ENCODE results near the gene CDKN2B-AS1.

Gene CDKN2B-AS1

DNA sequence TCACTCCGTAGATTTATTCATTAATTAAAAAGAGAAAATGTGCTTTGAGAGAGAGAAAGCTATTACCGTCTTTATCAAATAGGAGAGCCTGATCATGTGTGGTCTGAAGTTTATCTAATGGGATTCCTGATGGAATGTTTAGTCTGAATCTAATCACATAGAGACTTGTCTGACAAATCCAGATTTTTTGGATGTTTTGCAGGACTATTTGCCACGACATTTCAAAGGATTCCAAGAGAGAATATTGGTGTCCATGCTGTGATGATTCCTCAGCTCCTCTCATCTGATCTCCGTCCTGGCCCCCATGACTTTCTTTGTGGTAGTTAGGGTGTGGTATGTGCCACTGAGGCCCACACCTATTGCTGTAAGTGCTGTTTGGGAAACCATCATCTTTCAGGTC, 34.6 kb downstream of the CDKN2B-AS1 start:
- Histone ChIP-seq H3K4me3 (ENCODE audit: insufficient read depth, low read length, poor library complexity, severe bottlenecking) (no peak overlapping the region), H4K20me1 (ENCODE audit: low read depth, low read length) (no peaks in the 10 kb centered on the region), H3K9me2 (replicated peaks; ENCODE audit: insufficient read depth, low read length) (no peaks in the 10 kb centered on the region), H3K27ac (ENCODE audit: low read depth, low read length) (no peak overlapping the region), H3K79me2 (ENCODE audit: insufficient read depth, low read length) (no peaks in the 10 kb centered on the region; the same call in 1 of the 2 replicates), H3F3A (ENCODE audit: insufficient read depth) (no peaks in the 10 kb centered on the region), H2AFZ (ENCODE audit: low read depth, low read length, severe bottlenecking) (no peak overlapping the region), H3K36me3 (ENCODE audit: low read length) (no peaks in the 10 kb centered on the region), H3K27me3 (ENCODE audit: low read length) (no peaks in the 10 kb centered on the region), H3K4me2 (ENCODE audit: low read depth, low read length, poor library complexity, severe bottlenecking) (no peak overlapping the region), H3K9ac (ENCODE audit: low read length) (no peak overlapping the region), H3K9me3 (ENCODE audit: insufficient read depth, low read length) (no peaks in the 10 kb centered on the region)
- TF ChIP-seq, protein P1, sequence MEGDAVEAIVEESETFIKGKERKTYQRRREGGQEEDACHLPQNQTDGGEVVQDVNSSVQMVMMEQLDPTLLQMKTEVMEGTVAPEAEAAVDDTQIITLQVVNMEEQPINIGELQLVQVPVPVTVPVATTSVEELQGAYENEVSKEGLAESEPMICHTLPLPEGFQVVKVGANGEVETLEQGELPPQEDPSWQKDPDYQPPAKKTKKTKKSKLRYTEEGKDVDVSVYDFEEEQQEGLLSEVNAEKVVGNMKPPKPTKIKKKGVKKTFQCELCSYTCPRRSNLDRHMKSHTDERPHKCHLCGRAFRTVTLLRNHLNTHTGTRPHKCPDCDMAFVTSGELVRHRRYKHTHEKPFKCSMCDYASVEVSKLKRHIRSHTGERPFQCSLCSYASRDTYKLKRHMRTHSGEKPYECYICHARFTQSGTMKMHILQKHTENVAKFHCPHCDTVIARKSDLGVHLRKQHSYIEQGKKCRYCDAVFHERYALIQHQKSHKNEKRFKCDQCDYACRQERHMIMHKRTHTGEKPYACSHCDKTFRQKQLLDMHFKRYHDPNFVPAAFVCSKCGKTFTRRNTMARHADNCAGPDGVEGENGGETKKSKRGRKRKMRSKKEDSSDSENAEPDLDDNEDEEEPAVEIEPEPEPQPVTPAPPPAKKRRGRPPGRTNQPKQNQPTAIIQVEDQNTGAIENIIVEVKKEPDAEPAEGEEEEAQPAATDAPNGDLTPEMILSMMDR (IDR thresholded peaks at IDR 0.05; ENCODE audit: insufficient read depth, low read length, poor library complexity, severe bottlenecking): no peak
- TF ChIP-seq EZH2phosphoT487 (conservative IDR thresholded peaks at IDR 0.05; ENCODE audit: low read length): no peak

DNA sequence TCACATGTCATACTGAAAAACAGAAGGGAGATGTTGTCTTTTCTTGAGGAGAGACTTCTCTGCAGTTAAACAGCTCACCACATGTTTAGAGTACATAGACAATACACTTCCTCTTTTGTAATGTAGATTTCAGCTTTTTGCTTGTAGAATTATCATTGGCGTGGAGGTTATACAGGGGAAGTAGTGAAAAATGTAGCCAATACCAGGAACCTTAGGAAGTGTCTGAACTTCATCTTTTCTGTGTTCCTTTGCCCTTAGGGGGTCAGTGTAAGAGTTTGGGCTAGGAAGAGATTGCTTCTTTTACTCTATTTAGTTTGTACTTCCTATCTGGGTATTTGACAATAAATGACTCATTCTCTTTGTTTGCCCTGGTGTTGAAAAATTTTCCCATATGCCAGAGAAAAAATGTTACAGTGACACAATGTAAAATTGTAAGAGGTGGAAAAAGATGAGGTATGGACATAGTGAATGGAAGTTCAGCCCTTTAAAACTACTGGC, 35.6 kb downstream of the CDKN2B-AS1 start:
- Histone ChIP-seq H3K27me3 (ENCODE audit: low read length) (no peaks in the 10 kb centered on the region), H3K9me2 (replicated peaks; ENCODE audit: insufficient read depth, low read length) (no peaks in the 10 kb centered on the region), H4K20me1 (ENCODE audit: low read depth, low read length) (no peaks in the 10 kb centered on the region), H3K4me3 (ENCODE audit: insufficient read depth, low read length, poor library complexity, severe bottlenecking) (no peak overlapping the region), H3K9me3 (ENCODE audit: insufficient read depth, low read length) (no peaks in the 10 kb centered on the region), H3F3A (ENCODE audit: insufficient read depth) (no peaks in the 10 kb centered on the region), H3K4me2 (ENCODE audit: low read depth, low read length, poor library complexity, severe bottlenecking) (peak overlapping the region; percentile 21), H3K27ac (ENCODE audit: low read depth, low read length) (no peak overlapping the region), H2AFZ (ENCODE audit: low read depth, low read length, severe bottlenecking) (peak overlapping the region; percentile 39), H3K9ac (ENCODE audit: low read length) (no peak overlapping the region), H3K79me2 (ENCODE audit: insufficient read depth, low read length) (no peaks in the 10 kb centered on the region), H3K36me3 (ENCODE audit: low read length) (no peaks in the 10 kb centered on the region)
- TF ChIP-seq, protein P1 (IDR thresholded peaks at IDR 0.05; ENCODE audit: insufficient read depth, low read length, poor library complexity, severe bottlenecking): no peak
- TF ChIP-seq EZH2phosphoT487 (conservative IDR thresholded peaks at IDR 0.05; ENCODE audit: low read length): no peak

DNA sequence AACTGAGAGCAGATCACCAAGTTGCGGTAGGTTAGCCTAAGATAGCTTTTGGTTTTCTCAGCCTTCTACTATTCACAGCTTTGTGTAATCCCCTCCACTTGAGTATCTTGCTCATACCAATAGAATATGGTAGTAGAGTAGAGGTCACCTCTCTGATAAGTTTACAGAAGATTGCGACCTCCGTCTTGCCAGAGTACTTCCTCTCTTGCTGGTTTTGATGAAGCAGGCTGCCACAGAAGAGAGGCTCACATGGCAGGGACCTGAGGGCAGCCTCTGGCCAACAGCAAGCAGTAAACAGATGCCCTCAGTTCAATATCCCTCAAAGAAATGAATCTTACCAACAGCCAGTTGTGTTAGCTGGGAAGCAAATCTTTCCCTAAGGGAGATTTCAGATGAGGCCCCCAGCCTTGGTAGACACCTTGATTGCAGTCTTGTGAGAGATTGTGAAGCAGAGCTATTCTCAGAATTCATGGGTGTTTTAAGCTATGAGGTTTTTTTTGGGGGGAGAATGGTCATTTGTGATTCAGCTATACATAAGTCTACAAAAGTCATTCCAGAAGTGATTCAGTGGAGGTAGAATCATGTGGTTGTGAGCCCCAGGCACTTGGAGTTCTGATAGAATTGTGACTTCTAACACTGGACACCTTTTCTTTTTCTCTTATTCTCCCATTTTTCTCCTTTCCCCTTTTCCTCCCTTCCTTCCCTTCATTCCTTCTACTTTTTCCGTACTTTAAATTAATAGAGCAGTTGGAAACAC, 37.2 kb downstream of the CDKN2B-AS1 start:
- no peak overlapping the region for H2AFZ ChIP-seq (ENCODE audit: low read depth, low read length, severe bottlenecking)
- no peaks in the 10 kb centered on the region for H3F3A ChIP-seq (ENCODE audit: insufficient read depth)
- H3K79me2 ChIP-seq (ENCODE audit: insufficient read depth, low read length): no peaks in the 10 kb centered on the region
- H3K9me3 ChIP-seq (ENCODE audit: insufficient read depth, low read length): no peaks in the 10 kb centered on the region
- no peaks in the 10 kb centered on the region for H3K9me2 ChIP-seq (replicated peaks; ENCODE audit: insufficient read depth, low read length)
- H3K4me3 ChIP-seq (ENCODE audit: insufficient read depth, low read length, poor library complexity, severe bottlenecking): no peak overlapping the region
- H3K27ac ChIP-seq (ENCODE audit: low read depth, low read length): no peak overlapping the region
- H3K4me2 ChIP-seq (ENCODE audit: low read depth, low read length, poor library complexity, severe bottlenecking): no peak overlapping the region
- no peak for TF ChIP-seq EZH2phosphoT487 (conservative IDR thresholded peaks at IDR 0.05; ENCODE audit: low read length)
- TF ChIP-seq, protein P1 (IDR thresholded peaks at IDR 0.05; ENCODE audit: insufficient read depth, low read length, poor library complexity, severe bottlenecking): no peak
- H4K20me1 ChIP-seq (ENCODE audit: low read depth, low read length): no peaks in the 10 kb centered on the region
- no peaks in the 10 kb centered on the region for H3K27me3 ChIP-seq (ENCODE audit: low read length)
- no peaks in the 10 kb centered on the region for H3K36me3 ChIP-seq (ENCODE audit: low read length)
- no peak overlapping the region for H3K9ac ChIP-seq (ENCODE audit: low read length)

Data from SU-DHL-6 (cell line).